H9 (cell line): ENCODE measurements around the gene DCDC2C. TPM values are rescaled to one million over a fixed set of nuclear protein-coding genes. Genes with fewer than 3 reads are reported as not detected.
A peak's percentile ranks its signal among the peaks of the same experiment; 100 is the strongest.

Source experiments
- DNase-seq: peaks from one replicate; pipeline ENCODE4 v3.0.0-alpha.2; 2017
- H2AFZ ChIP-seq: one replicate; pipeline ENCODE4 v1.6.1; 2013; ENCODE audit warnings: mild to moderate bottlenecking, low read length, control low read depth, moderate library complexity
- H2AK5ac ChIP-seq: 2 replicates; pipeline ENCODE4 v1.6.1; 2013; ENCODE audit warnings: low read length, control low read depth, mixed read lengths; ENCODE audit not compliant: insufficient read length
- H2BK120ac ChIP-seq: one replicate; pipeline ENCODE4 v1.6.1; 2013; ENCODE audit warnings: low read depth, mild to moderate bottlenecking, low read length, control low read depth, inconsistent platforms; ENCODE audit not compliant: poor library complexity, severe bottlenecking
- H2BK12ac ChIP-seq: 2 replicates; pipeline ENCODE4 v1.6.1; 2013; ENCODE audit warnings: low read length, control low read depth, mixed read lengths, low read depth; ENCODE audit not compliant: insufficient read length
- H2BK15ac ChIP-seq: 2 replicates; pipeline ENCODE4 v1.6.1; 2013; ENCODE audit warnings: low read depth, low read length, control low read depth
- H2BK20ac ChIP-seq: one replicate; pipeline ENCODE4 v1.6.1; 2013; ENCODE audit warnings: low read depth, mild to moderate bottlenecking, low read length, control low read depth, inconsistent platforms; ENCODE audit not compliant: poor library complexity, severe bottlenecking
- H2BK5ac ChIP-seq: 2 replicates; pipeline ENCODE4 v1.6.1; 2013; ENCODE audit warnings: low read length, control low read depth, mixed read lengths; ENCODE audit not compliant: insufficient read length
- H3K14ac ChIP-seq: 2 replicates; pipeline ENCODE4 v1.6.1; 2013; ENCODE audit warnings: low read length, control low read depth; ENCODE audit not compliant: insufficient read depth
- H3K18ac ChIP-seq: 2 replicates; pipeline ENCODE4 v1.6.1; 2013; ENCODE audit warnings: low read depth, mild to moderate bottlenecking, mixed read lengths, low read length, control low read depth; ENCODE audit not compliant: insufficient read length
- H3K23ac ChIP-seq: 2 replicates; pipeline ENCODE4 v1.6.1; 2013; ENCODE audit warnings: low read length, control low read depth, mixed read lengths, low read depth; ENCODE audit not compliant: insufficient read length
- H3K23me2 ChIP-seq: 2 replicates; pipeline ENCODE4 v1.6.1; 2013; ENCODE audit warnings: low read depth, mild to moderate bottlenecking, mixed read lengths, low read length, control low read depth; ENCODE audit not compliant: insufficient read length, poor library complexity, severe bottlenecking
- H3K27ac ChIP-seq: 2 replicates; pipeline ENCODE4 v1.5.1; 2013; ENCODE audit warnings: low read length, control low read depth, mixed read lengths, low read depth; ENCODE audit not compliant: insufficient read length
- H3K27me3 ChIP-seq: 2 replicates; pipeline ENCODE4 v1.6.1; 2013; ENCODE audit warnings: low read length, control low read depth, inconsistent platforms; ENCODE audit not compliant: insufficient read depth
- H3K4ac ChIP-seq: 2 replicates; pipeline ENCODE4 v1.6.1; 2013; ENCODE audit warnings: low read depth, mild to moderate bottlenecking, control low read depth, inconsistent platforms, low read length, moderate library complexity
- H3K4me1 ChIP-seq: 2 replicates; pipeline ENCODE4 v1.6.1; 2013; ENCODE audit warnings: low read length, control low read depth, inconsistent platforms; ENCODE audit not compliant: insufficient read depth
- H3K4me2 ChIP-seq: 2 replicates; pipeline ENCODE4 v1.6.1; 2013; ENCODE audit warnings: low read length, control low read depth, mixed read lengths; ENCODE audit not compliant: insufficient read length, insufficient read depth
- H3K56ac ChIP-seq: 2 replicates; pipeline ENCODE4 v1.6.1; 2013; ENCODE audit warnings: low read depth, mild to moderate bottlenecking, mixed read lengths, low read length, control low read depth; ENCODE audit not compliant: insufficient read length
- H3K79me1 ChIP-seq: 2 replicates; pipeline ENCODE4 v1.6.1; 2013; ENCODE audit warnings: low read depth, mild to moderate bottlenecking, moderate library complexity, low read length, control low read depth, inconsistent platforms; ENCODE audit not compliant: insufficient read depth, poor library complexity, severe bottlenecking
- H3K79me2 ChIP-seq: 2 replicates; pipeline ENCODE4 v1.6.1; 2013; ENCODE audit warnings: low read length, control low read depth, inconsistent platforms; ENCODE audit not compliant: insufficient read depth
- H3K9ac ChIP-seq: 2 replicates; pipeline ENCODE4 v1.6.1; 2013; ENCODE audit warnings: low read length, control low read depth, mixed read lengths; ENCODE audit not compliant: insufficient read length; ENCODE audit errors: extremely low read depth
- H3K9me3 ChIP-seq: one replicate; pipeline ENCODE4 v1.6.1; 2013; ENCODE audit warnings: low read depth, low read length, inconsistent platforms; ENCODE audit not compliant: control insufficient read depth
- H3T11ph ChIP-seq: one replicate; pipeline ENCODE4 v1.6.1; 2013; ENCODE audit warnings: mild to moderate bottlenecking, low read length, control low read depth, inconsistent platforms
- H4K20me1 ChIP-seq: one replicate; pipeline ENCODE4 v1.6.1; 2013; ENCODE audit not compliant: control insufficient read depth, insufficient read length, insufficient read depth
- H4K5ac ChIP-seq: 2 replicates; pipeline ENCODE4 v1.6.1; 2013; ENCODE audit warnings: low read depth, mild to moderate bottlenecking, mixed read lengths, low read length, control low read depth; ENCODE audit not compliant: insufficient read length
- H4K8ac ChIP-seq: replicated peaks from 2 replicates; pipeline ENCODE4 v1.6.1; 2013; ENCODE audit warnings: low read length, control low read depth, mixed read lengths, low read depth; ENCODE audit not compliant: insufficient read length
- H4K91ac ChIP-seq: 2 replicates; pipeline ENCODE4 v1.6.1; 2013; ENCODE audit warnings: low read depth, mild to moderate bottlenecking, moderate library complexity, mixed read lengths, low read length, control low read depth; ENCODE audit not compliant: insufficient read length
- H3K27ac Mint-ChIP-seq, 3 experiments: 2 replicates in 2 of 3; 3 replicates in 1 of 3; pipeline ENCODE4 v1.8.0; 2020 to 2021; ENCODE audit warnings: mixed read lengths in 3 of 3, mild to moderate bottlenecking in 1 of 3, moderate library complexity in 1 of 3
- H3K27me3 Mint-ChIP-seq: 2 replicates; pipeline ENCODE4 v1.8.0; 2021; ENCODE audit warnings: low read depth, mild to moderate bottlenecking, moderate library complexity, mixed read lengths
- H3K36me3 Mint-ChIP-seq, 3 experiments: 2 replicates in 2 of 3; 3 replicates in 1 of 3; pipeline ENCODE4 v1.8.0; 2020 to 2021; ENCODE audit warnings: low read depth in 3 of 3, mixed read lengths in 3 of 3; ENCODE audit not compliant: insufficient read depth in 1 of 3
- H3K4me1 Mint-ChIP-seq, 2 experiments: 2 replicates each; pipeline ENCODE4 v1.8.0; 2020; ENCODE audit warnings: mixed read lengths in 2 of 2
- H3K4me3 Mint-ChIP-seq, 2 experiments: 2 replicates in 1 of 2; 3 replicates in 1 of 2; pipeline ENCODE4 v1.8.0; 2020 to 2021; ENCODE audit warnings: mild to moderate bottlenecking in 2 of 2, mixed read lengths in 2 of 2, moderate library complexity in 1 of 2
- H3K9me3 Mint-ChIP-seq, 2 experiments: 2 replicates in 1 of 2; 3 replicates in 1 of 2; pipeline ENCODE4 v1.8.0; 2020; ENCODE audit warnings: mild to moderate bottlenecking in 2 of 2, mixed read lengths in 2 of 2, moderate library complexity in 1 of 2
- CTCF ChIP-seq: fragments of 200-600 bp; sonication (generic); conservative IDR thresholded peaks from 3 replicates; pipeline ENCODE4 v1.8.0; 2021; ENCODE audit warnings: antibody characterized with exemption, mild to moderate bottlenecking
- WGBS: extraction: QIAGEN DNeasy Blood & Tissue Kit; methylation state at CpG from one replicate; pipeline ENCODE4 v1.1.7; 2013; ENCODE audit warnings: missing lambda C conversion rate, low lambda C conversion rate, mixed read lengths; ENCODE audit not compliant: insufficient read length; ENCODE audit errors: extremely low coverage; 5-methylcytosine and 5-hydroxymethylcytosine counted together
- total RNA-seq: library from RNA; stranded (reverse); gene quantifications from 2 replicates; pipeline ENCODE4 v1.2.1, GENCODE V29; 2021

The DCDC2C gene
- total RNA-seq, 1 experiment from 2014 or later = not detected

GRCh38 chr2:3669656-3670055 is 33.7 kb upstream of the DCDC2C start:
- H4K20me1 ChIP-seq = peaks cover 2% of the 10 kb centered on the region
- no peak overlapping the region for H2BK5ac ChIP-seq
- Mint-ChIP-seq H3K27me3 (peaks cover 4% of the 10 kb centered on the region), H3K4me1 (peaks cover 0 to 5% of the 10 kb centered on the region in 2 experiments; a peak in 1 of 4 replicates), H3K4me3 (no peak overlapping the region), H3K27ac (no peak overlapping the region), H3K9me3 (no peaks in the 10 kb centered on the region; a peak in 1 of 5 replicates), H3K36me3 (no peaks in the 10 kb centered on the region)
- H3K9ac ChIP-seq = no peak overlapping the region
- no peak overlapping the region for H4K5ac ChIP-seq
- H3K9me3 ChIP-seq = no peaks in the 10 kb centered on the region
- no peak overlapping the region for H3K4me2 ChIP-seq
- H4K91ac ChIP-seq = no peak overlapping the region
- H3K79me1 ChIP-seq = no peaks in the 10 kb centered on the region
- no peak overlapping the region for H2BK120ac ChIP-seq
- H3K23ac ChIP-seq = no peak overlapping the region
- H2BK12ac ChIP-seq = no peak overlapping the region
- H2AFZ ChIP-seq = no peak overlapping the region
- peak; percentile 20 for DNase-seq
- H2BK15ac ChIP-seq = no peak overlapping the region
- no peaks in the 10 kb centered on the region for H3K4me1 ChIP-seq
- H3T11ph ChIP-seq = no peak overlapping the region
- H2BK20ac ChIP-seq = no peak overlapping the region
- no peak for TF ChIP-seq CTCF
- H4K8ac ChIP-seq = no peak overlapping the region
- no peak overlapping the region for H3K14ac ChIP-seq
- peaks cover 2% of the 10 kb centered on the region for H3K23me2 ChIP-seq
- no peak overlapping the region for H3K4ac ChIP-seq
- H3K56ac ChIP-seq = no peak overlapping the region
- no peaks in the 10 kb centered on the region for H3K27me3 ChIP-seq
- no peak overlapping the region for H3K27ac ChIP-seq
- no peak overlapping the region for H3K18ac ChIP-seq
- no CpG with 5 or more reads among the region's 8 CpGs for WGBS
- H3K79me2 ChIP-seq = no peaks in the 10 kb centered on the region
- no peak overlapping the region for H2AK5ac ChIP-seq
